Type B pancreatic cell (in vitro differentiated cells): Measurements from ENCODE around the gene CASKIN2. TPM values are rescaled to one million over a fixed set of nuclear protein-coding genes. Genes with fewer than 3 reads are reported as not detected.

ENCODE experiments used
- DNase-seq: peaks from one replicate; pipeline ENCODE4 v3.0.0; 2021; ENCODE audit warnings: mixed read lengths; ENCODE audit not compliant: unreplicated experiment; ENCODE audit errors: extremely low spot score
- H3K27ac Mint-ChIP-seq: 2 replicates; pipeline ENCODE4 v1.8.0; 2021; ENCODE audit warnings: mild to moderate bottlenecking, mixed read lengths
- H3K27me3 Mint-ChIP-seq: 2 replicates; pipeline ENCODE4 v1.8.0; 2021; ENCODE audit warnings: mixed read lengths
- H3K36me3 Mint-ChIP-seq: 2 replicates; pipeline ENCODE4 v1.8.0; 2021; ENCODE audit warnings: mixed read lengths
- H3K4me1 Mint-ChIP-seq: one replicate; pipeline ENCODE4 v1.8.0; 2021; ENCODE audit warnings: mixed read lengths; ENCODE audit not compliant: unreplicated experiment
- H3K4me3 Mint-ChIP-seq: 2 replicates; pipeline ENCODE4 v1.8.0; 2021; ENCODE audit warnings: mild to moderate bottlenecking, mixed read lengths
- H3K9me3 Mint-ChIP-seq: 2 replicates; pipeline ENCODE4 v1.8.0; 2021; ENCODE audit warnings: mixed read lengths
- total RNA-seq: library from RNA; stranded (reverse); gene quantifications from 2 replicates; pipeline ENCODE4 v1.2.1, GENCODE V29; 2021; ENCODE audit warnings: low replicate concordance
- TF ChIP-seq, protein P1 (sequence below): fragments of 200-600 bp; sonication (generic); conservative IDR thresholded peaks from 2 replicates; pipeline ENCODE4 v1.5.0; 2021; ENCODE audit warnings: antibody characterized with exemption, mild to moderate bottlenecking

CASKIN2 gene
- total RNA-seq, 1 donor from 2014 or later = 31.2 TPM

DNA sequence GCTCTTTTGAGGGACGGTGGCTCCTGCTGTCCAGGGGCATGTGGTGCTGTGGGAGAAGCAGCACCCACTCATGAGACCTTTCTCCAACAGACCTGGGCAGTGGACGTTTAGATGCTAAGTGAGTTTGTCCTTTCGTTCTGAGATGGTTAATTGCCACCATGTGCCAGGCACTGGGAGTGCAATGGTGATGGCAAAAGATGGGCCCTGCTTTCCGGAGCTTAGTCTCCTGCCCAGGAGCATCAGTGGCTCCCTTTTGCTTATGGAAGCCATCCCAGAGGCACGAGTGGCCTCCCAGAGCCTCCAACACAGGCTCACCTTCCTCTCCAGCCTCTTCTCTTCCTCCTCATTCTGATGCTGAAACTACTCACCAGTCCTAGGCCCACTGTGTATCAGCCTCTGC lies 28.4 kb downstream of the CASKIN2 start:
- H3K36me3 Mint-ChIP-seq = no peaks in the 10 kb centered on the region
- no peaks in the 10 kb centered on the region for H3K27me3 Mint-ChIP-seq
- DNase-seq = no peak
- no peaks in the 10 kb centered on the region for H3K9me3 Mint-ChIP-seq
- no peak overlapping the region for H3K27ac Mint-ChIP-seq
- TF ChIP-seq, protein P1, sequence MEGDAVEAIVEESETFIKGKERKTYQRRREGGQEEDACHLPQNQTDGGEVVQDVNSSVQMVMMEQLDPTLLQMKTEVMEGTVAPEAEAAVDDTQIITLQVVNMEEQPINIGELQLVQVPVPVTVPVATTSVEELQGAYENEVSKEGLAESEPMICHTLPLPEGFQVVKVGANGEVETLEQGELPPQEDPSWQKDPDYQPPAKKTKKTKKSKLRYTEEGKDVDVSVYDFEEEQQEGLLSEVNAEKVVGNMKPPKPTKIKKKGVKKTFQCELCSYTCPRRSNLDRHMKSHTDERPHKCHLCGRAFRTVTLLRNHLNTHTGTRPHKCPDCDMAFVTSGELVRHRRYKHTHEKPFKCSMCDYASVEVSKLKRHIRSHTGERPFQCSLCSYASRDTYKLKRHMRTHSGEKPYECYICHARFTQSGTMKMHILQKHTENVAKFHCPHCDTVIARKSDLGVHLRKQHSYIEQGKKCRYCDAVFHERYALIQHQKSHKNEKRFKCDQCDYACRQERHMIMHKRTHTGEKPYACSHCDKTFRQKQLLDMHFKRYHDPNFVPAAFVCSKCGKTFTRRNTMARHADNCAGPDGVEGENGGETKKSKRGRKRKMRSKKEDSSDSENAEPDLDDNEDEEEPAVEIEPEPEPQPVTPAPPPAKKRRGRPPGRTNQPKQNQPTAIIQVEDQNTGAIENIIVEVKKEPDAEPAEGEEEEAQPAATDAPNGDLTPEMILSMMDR = no peak
- no peak overlapping the region for H3K4me3 Mint-ChIP-seq
- H3K4me1 Mint-ChIP-seq = peaks cover 13% of the 10 kb centered on the region

DNA sequence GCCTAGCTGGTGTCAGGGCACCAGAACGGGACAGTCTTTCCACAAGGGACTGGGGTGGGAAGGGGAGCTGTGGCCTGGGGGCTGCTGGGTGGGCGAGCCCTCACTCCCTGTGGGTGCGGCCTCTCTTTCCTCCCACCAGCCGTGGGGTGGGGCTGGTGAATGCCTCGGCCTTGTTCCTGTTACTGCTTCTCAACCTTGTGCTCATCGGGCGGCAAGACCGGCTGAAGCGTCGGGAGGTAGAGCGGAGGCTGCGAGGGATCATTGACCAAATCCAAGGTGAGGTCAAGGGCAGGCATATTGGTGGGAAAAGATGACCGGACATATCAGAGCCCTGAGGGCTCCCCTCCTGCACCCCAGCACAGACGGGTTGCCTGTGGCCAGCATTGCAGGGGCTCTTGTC lies 29.2 kb downstream of the CASKIN2 start:
- no peaks in the 10 kb centered on the region for H3K27me3 Mint-ChIP-seq
- no peaks in the 10 kb centered on the region for H3K9me3 Mint-ChIP-seq
- TF ChIP-seq, protein P1 = no peak
- no peak overlapping the region for H3K27ac Mint-ChIP-seq
- DNase-seq = no peak
- H3K4me3 Mint-ChIP-seq = no peak overlapping the region
- no peaks in the 10 kb centered on the region for H3K36me3 Mint-ChIP-seq
- H3K4me1 Mint-ChIP-seq = peaks cover 13% of the 10 kb centered on the region

DNA sequence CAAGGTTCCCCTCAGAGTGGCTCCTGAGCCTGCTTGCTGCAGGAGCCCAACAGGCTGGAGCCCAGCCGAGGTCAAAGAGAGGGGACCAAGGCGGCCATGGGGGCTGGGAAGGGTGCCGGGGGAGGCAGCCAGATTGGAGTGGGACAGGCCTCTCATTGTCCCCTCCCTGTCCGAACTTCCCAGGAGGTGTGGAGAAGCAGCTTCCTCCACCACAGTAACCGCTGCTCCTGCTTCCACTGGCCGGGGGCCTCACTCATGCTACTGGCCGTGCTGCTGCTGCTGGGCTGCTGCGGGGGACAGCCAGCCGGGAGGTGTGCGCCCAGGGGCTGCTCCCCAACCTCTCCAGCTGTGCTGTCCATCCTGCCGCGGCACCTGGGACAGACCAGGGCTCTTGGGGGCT lies 29.6 kb downstream of the CASKIN2 start:
- no peak for DNase-seq
- Mint-ChIP-seq H3K27ac (no peak overlapping the region), H3K9me3 (no peaks in the 10 kb centered on the region), H3K36me3 (no peaks in the 10 kb centered on the region), H3K4me3 (no peak overlapping the region), H3K4me1 (peaks cover 17% of the 10 kb centered on the region), H3K27me3 (no peaks in the 10 kb centered on the region)
- TF ChIP-seq, protein P1 = no peak

DNA sequence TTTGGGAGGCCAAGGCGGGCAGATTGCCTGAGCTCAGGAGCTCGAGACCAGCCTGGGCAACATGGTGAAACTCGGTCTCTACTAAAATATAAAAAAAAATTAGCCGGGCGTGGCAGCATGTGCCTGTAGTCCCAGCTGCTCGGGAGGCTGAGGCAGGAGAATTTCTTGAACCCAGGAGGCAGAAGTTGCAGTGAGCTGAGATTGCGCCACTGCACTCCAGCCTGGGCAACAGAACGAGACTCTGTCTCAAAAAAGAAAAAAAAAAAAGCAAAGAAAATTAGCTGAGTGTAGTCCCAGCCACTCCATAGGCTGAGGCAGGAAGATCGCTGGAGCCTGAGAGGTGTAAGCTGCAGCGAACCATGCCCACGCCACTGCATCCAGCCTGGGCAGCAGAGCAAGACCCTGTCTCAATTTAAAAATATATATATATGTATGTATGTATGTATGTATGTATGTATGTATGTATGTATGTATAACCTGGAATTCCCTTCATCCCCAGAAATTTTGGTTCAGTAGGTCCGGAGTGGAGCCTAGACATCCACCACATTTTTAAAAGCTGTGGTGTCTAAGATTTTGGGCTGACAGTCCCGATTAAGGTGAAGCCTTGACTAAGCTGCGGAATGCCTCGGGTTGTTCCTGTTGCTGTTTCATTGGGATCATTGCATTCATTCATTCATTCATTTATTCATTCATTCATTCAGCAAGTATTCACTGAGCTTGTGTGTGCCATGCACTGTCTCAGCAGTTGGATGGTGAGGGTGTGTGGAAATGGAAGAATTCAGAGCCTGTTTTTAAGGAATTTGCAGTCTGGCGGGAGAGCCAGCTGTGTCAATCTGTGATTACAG lies 33.0 kb downstream of the CASKIN2 start:
- Mint-ChIP-seq H3K4me1 (peaks cover 30% of the 10 kb centered on the region), H3K27ac (no peak overlapping the region), H3K27me3 (no peaks in the 10 kb centered on the region), H3K36me3 (no peaks in the 10 kb centered on the region), H3K9me3 (no peaks in the 10 kb centered on the region), H3K4me3 (no peak overlapping the region)
- DNase-seq = no peak
- TF ChIP-seq, protein P1 = no peak

DNA sequence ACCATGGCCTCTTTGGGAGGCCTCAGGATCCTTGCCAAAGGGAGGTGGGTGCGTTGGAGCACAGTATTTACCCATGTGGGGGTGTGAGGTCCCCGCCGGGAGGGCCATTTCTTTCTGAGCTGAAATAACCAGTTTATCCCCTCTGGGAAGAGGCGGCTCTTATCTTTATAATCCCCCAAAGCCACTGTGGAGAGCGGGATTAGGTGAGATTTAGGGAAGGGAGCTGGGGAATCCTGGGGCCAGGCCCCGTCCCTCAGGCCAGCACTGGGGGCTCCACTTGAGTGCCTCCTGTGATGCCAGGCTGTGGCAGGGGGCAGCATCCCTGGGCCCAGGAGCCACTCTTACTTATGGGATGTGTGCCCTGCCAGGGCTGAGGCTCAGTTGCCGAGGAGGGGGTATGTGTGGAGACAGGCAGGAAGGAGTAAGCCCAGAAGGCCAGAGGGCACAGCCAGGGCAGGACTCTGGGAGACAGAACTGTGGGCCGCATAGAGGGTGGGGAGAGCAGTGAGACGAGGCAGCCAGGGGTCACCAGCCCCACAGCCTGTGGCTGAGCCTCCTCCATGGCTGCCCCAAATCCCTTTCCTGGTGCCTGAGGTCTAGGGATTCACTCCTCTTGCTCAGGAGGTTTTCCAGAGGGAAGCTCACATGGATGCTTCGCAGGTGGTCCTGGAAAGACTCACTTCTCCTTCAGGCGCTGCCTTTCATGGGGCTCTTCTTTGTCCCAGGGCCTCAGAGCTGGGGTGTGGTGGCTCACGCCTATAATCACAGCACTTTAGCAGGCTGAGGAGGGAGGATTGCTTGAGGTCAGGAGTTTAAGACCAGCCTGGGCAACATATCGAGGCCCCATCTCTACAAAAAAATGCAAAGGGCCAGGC lies 33.9 kb downstream of the CASKIN2 start:
- DNase-seq = no peak
- Mint-ChIP-seq H3K4me3 (no peak overlapping the region), H3K27me3 (no peaks in the 10 kb centered on the region), H3K27ac (no peak overlapping the region), H3K9me3 (no peaks in the 10 kb centered on the region), H3K36me3 (peaks cover 3% of the 10 kb centered on the region), H3K4me1 (peaks cover 34% of the 10 kb centered on the region)
- TF ChIP-seq, protein P1 = no peak
